Posterior vena cava (tissue), 2 donors: ENCODE data around the gene SIMC1. TPM values are rescaled to one million over a fixed set of nuclear protein-coding genes. Genes with fewer than 3 reads are reported as not detected.

Source experiments
- DNase-seq: peaks from one replicate; pipeline ENCODE4 v3.0.0-alpha.2; 2020; ENCODE audit warnings: low spot score
- intact Hi-C, 2 donors: fragments of 100-400 bp; cut with DNase I; formaldehyde crosslinking; loops; one replicate each; pipeline versions ENCODE4 v1.14.1 to v1.14.2; 2022 to 2023
- total RNA-seq, 2 donors: library from RNA; stranded (reverse); fragmentation: NEBNext Ultra II Directional; extraction: Animal tissue kit (Norgen Biotek cat#: 25700); gene quantifications; one replicate each; pipeline ENCODE4 v1.2.1, GENCODE V29; 2021
- donor health status: DM: yes; HTN: yes; CAD: no.
- donor health status: DM: yes; HTN: yes; CAD: no.

The SIMC1 gene
- total RNA-seq, 2 donors from 2014 or later: 8.3 to 10.9 TPM

GRCh38 chr5:176382721-176383120 is 144.5 kb downstream of the SIMC1 start:
- intact Hi-C loops: no loop called here
- DNase-seq: peak; percentile 70

GRCh38 chr5:176383248-176383905 is 145.2 kb downstream of the SIMC1 start:
- intact Hi-C loops: no loop called here
- DNase-seq: peak; percentile 70

DNA sequence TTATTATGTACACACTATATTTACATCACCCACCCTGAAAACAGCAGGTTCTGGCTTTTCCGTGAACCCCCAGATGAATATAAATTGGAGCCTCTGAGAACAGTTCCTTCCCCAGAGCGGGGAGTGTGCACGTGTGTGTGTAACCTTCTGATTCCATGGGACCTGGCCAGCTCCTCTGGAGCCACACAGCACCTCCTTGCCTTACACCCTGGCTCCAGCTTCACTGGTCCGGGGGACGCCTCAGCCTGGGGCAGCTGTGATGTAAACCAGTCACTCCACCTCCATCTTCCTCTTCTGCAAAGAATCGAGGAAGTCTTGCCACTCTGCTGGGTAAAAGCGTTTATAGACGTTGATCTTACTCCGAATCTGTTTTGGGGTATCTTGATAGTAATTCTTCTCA is 145.7 kb downstream of the SIMC1 start:
- peak; percentile 72 for DNase-seq
- intact Hi-C loops: no loop called here

DNA sequence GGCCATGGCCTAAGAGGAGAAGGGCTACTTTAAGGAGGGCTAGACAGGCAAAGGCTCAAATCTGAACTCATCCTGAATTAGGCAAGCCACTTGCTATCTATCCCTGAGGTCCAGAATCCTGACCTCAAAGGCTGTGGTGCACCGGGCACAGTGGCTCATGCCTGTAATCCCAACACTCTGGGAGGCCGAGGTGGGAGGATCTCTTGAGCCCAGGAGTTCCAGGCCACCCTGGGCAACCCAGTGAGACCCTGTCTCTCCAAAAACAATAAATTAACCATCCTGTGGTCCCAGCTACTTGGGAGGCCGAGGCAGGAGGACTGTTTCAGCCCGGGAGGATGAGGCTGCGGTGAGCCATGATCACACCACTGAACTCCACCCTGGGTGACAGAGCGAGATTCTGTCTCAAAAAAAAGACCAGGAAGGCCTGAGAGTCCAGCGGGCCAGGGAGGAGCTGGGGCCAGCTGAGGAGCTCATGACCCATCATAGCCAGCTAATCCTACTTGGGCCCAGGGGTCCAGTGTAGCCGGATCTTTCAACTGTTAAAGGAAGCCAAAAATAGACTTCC is 146.2 kb downstream of the SIMC1 start:
- peak; percentile 62 for DNase-seq
- intact Hi-C loops: no loop called here

DNA sequence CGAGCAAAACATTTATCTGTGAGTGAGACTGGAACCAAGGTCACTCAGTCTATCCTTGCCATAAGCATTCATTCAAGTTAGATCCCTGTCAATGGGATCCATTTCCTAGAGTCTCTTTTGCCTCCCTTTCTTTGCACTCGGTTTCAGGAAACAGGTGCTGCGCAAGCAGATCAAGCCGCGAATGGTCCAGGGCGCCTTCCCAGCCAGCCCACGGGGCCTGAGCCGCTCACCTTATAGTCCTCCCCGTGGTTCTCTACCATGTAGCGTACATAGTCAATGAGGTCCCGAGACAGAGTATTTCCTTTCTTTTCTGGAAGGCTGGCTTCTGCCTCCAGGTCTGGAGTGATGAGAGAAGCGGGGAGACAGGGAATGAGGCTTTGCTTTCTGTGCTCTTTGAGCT is 146.8 kb downstream of the SIMC1 start:
- intact Hi-C loops: no loop called here
- DNase-seq: peak; percentile 76

- no peak for DNase-seq
- intact Hi-C loops: no loop called here
These were observed 148.3 kb downstream of the SIMC1 start for GRCh38 chr5:176386491-176386890.

GRCh38 chr5:176387384-176387925 is 149.2 kb downstream of the SIMC1 start:
- intact Hi-C loops: no loop called here
- peak; percentile 17 for DNase-seq

- no peak for DNase-seq
- intact Hi-C loops: no loop called here
These were observed 149.8 kb downstream of the SIMC1 start for GRCh38 chr5:176388003-176388443.

DNA sequence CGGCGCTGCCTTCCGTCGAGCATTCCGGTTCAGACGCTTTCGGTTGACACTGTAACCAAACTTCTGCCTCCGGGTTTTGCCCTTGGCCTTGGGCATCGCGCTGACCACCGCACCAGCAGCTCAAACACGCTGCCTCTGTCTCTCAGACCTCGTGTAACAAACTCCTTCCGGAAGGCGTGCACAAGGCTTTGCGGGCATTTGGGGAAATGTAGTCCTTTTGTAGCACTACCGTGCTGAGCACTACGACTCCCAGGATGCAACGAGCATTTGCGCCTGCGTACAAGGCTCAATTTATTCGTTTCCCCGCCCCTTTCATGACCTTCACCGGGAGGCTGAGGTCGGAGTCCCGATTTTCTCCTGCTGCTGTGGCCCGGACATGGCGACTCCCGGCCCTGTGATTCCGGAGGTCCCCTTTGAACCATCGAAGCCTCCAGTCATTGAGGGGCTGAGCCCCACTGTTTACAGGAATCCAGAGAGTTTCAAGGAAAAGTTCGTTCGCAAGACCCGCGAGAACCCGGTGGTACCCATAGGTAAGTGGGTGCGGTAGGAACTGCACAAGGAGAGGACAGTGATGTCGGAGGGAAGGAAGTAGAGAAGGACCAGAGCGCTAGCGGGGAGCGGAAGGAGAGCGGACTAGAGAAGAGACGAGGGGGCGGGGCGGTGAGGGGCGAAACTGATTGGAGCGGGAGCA is 150.4 kb downstream of the SIMC1 start, which contains the start of the genes HIGD2A and NOP16:
Gene HIGD2A (plus strand): TSS at position 308 of the 691 bp plus-strand sequence. CDS start 69 bp downstream, at position 377.
Gene NOP16 (minus strand): TSS at position 155 of the 691 bp plus-strand sequence. CDS start 59 bp downstream, at position 96.
- intact Hi-C loops: no loop called here
- DNase-seq: peak; percentile 100

GRCh38 chr5:176389135-176390123 is 151.2 kb downstream of the SIMC1 start:
- peak; percentile 47 for DNase-seq
- intact Hi-C loops: no loop called here

DNA sequence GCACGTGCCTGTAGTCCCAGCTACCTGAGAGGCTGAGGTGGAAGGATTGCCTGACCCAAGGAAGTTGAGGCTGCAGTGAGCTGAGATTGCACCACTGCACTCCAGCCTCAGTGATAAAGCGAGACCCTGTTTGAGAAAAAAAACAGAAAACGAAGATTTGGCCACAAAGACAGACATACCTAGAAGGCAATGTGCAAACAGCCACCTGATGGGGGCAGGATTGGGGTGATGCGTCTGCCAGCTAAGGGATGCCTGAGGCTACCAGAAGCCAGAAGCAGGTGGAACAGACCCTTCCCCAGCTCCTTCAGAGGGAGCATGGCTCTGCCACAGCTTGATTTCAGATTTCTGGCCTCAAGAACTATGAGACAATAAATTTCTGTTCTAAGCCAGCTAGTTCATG is 153.3 kb downstream of the SIMC1 start:
- intact Hi-C loops: no loop called here
- DNase-seq: peak; percentile 28

DNA sequence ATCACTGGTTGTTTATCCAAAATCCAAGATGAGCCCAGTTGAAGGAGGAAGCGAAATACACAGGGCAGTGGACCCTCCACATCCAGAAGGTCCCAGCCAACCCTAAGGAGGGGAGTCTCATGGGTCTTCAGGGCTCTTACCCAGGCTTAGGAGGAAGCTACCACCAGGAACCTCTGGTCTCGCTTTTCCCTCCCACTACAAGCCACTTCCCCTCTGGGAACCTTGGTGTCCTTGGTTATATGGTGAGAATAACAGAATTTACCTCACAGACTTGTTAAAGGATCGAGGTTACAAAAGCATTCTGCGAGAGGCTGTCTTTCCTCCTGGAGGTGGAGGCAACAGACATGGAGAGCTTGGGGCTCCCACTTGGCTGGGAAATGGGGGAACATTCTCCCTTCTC is 153.8 kb downstream of the SIMC1 start:
- intact Hi-C loops: no loop called here
- no peak for DNase-seq

GRCh38 chr5:176392526-176392925 is 154.3 kb downstream of the SIMC1 start:
- peak; percentile 67 for DNase-seq
- intact Hi-C loops: no loop called here

DNA sequence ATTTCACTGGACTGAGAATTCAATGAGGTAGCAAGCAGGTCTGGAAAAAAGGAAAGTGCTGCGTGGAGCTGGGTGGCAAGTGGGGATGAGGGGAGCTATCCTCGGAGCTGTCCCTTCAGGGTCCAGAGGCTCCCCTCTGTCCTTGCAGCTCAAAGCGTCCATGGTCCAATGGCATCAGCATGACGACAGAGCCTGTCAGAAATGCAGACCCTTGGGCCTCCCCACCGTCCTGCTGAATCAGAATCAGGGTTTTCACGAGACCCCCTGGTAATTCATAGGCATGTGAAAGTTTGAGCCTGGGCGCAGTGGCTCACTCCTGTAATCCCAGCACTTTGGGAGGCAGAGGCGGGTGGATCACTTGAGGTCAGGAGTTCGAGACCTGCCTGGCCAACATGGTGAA is 155.9 kb downstream of the SIMC1 start:
- intact Hi-C loops: no loop called here
- DNase-seq: no peak

DNA sequence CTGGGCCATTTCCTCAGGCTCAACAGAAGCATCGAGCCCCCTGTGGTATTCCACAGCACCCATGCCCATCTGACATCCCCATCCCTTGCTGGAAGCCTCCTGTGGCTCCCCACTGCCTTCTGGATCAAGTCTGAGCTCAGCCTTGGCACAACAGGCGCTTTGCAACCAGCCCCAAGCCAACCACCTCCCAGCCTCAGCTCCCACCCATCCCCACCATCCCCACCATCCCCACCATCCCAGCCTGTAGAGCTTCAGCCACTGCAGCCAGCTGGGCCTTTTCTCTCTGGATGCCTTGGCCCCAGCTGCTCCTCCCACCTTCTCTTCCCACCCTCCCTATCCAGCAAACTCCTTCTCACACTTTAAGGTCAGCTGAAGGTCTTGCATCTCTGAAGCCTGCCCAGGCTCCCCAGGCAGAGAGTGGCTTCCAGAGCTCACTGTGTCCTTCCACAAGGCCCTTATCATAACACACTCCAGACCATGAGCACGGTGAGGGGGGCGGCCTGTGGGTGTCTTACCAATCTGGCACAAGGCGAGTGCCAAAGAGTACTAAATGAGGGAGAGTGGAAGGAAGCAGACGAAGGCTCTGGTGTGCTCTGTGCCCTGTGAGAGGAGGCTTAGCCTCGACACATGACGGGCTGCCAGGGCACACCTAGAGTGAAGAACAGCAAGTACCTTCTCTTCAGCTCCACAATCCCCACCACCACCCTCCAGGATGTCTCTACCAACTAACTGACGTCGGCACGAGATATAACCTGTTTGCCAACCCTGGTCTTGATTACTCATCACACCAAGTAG is 156.9 kb downstream of the SIMC1 start:
- DNase-seq: peak; percentile 58

More for the DNA sequence above, 156.9 kb downstream of the SIMC1 start:
- intact Hi-C loops: no loop called here
